Mucosa of rectum (tissue), 2 donors: ENCODE measurements around the gene TSC2.
A peak's percentile ranks its signal among the peaks of the same experiment; 100 is the strongest.
"Not testable (repeated sequence)": the region's sequence is repeated elsewhere in the genome, so short reads cannot be mapped to it uniquely, and the experiment has no call there.

Source experiments
- H3K27ac ChIP-seq, 2 donors: one replicate each; pipeline ENCODE4 v1.7.0; 2013; ENCODE audit warnings: inconsistent platforms in 2 of 2, low read depth in 2 of 2, low read length in 2 of 2
- H3K27me3 ChIP-seq, 2 donors: one replicate each; pipeline ENCODE4 v1.7.0; 2013; ENCODE audit warnings: low read length in 2 of 2; ENCODE audit not compliant: control insufficient read depth in 2 of 2, insufficient read depth in 2 of 2
- H3K36me3 ChIP-seq, 2 donors: one replicate each; pipeline ENCODE4 v1.7.0; 2013; ENCODE audit warnings: low read length in 2 of 2; ENCODE audit not compliant: control insufficient read depth in 2 of 2, insufficient read depth in 2 of 2
- H3K4me1 ChIP-seq, 2 donors: one replicate each; pipeline ENCODE4 v1.7.0; 2013; ENCODE audit warnings: low read length in 2 of 2, mild to moderate bottlenecking in 1 of 2; ENCODE audit not compliant: control insufficient read depth in 2 of 2, insufficient read depth in 2 of 2
- H3K4me3 ChIP-seq, 2 donors: one replicate each; pipeline ENCODE4 v1.7.0; 2013; ENCODE audit warnings: low read length in 2 of 2
- H3K9ac ChIP-seq, 2 donors: one replicate each; pipeline ENCODE4 v1.7.0; 2013; ENCODE audit warnings: low read length in 2 of 2, low read depth in 1 of 2, mild to moderate bottlenecking in 1 of 2
- H3K9me3 ChIP-seq, 2 donors: one replicate each; pipeline ENCODE4 v1.7.0; 2013; ENCODE audit warnings: low read length in 2 of 2; ENCODE audit not compliant: control insufficient read depth in 2 of 2
- donor health status: healthy.
- donor health status: Normal muscosa, but diverticular disease.

Gene TSC2

GRCh38 chr16:2117960-2118722 lies 70.4 kb downstream of the TSC2 start:
- not testable (repeated sequence) for H3K9me3 ChIP-seq, H3K9ac ChIP-seq, H3K36me3 ChIP-seq, H3K27me3 ChIP-seq, H3K4me3 ChIP-seq, H3K4me1 ChIP-seq, H3K27ac ChIP-seq

- not testable (repeated sequence) for H3K36me3 ChIP-seq, H3K9ac ChIP-seq, H3K9me3 ChIP-seq, H3K27me3 ChIP-seq, H3K4me3 ChIP-seq
- Histone ChIP-seq H3K27ac (peak overlapping the region in 1 of 2 donors; percentile 23), H3K4me1 (peaks cover 3 to 14% of the 10 kb centered on the region in 2 donors)
Measured at GRCh38 chr16:2121325-2121724, 73.5 kb downstream of the TSC2 start.

- H3K36me3 ChIP-seq: no peaks in the 10 kb centered on the region
- H3K9ac ChIP-seq: no peak overlapping the region
- H3K27me3 ChIP-seq: no peaks in the 10 kb centered on the region
- H3K9me3 ChIP-seq: no peaks in the 10 kb centered on the region
- H3K4me1 ChIP-seq: peaks cover 5 to 19% of the 10 kb centered on the region in 2 donors
- H3K4me3 ChIP-seq: no peak overlapping the region
- peak overlapping the region in 1 of 2 donors; percentile 23 for H3K27ac ChIP-seq
Measured at GRCh38 chr16:2121853-2122252, 74.1 kb downstream of the TSC2 start.

- Histone ChIP-seq H3K27me3 (no peaks in the 10 kb centered on the region), H3K36me3 (no peaks in the 10 kb centered on the region), H3K9ac (no peak overlapping the region), H3K9me3 (no peaks in the 10 kb centered on the region), H3K4me1 (peaks cover 11 to 21% of the 10 kb centered on the region in 2 donors), H3K4me3 (no peak overlapping the region), H3K27ac (peak overlapping the region in 1 of 2 donors; percentile 11)
Measured at GRCh38 chr16:2122429-2122828, 74.6 kb downstream of the TSC2 start.

- H3K4me3 ChIP-seq, H3K9me3 ChIP-seq, H3K27me3 ChIP-seq, H3K9ac ChIP-seq, H3K36me3 ChIP-seq: not testable (repeated sequence)
- peak overlapping the region in 1 of 2 donors; percentile 4 for H3K27ac ChIP-seq
- peaks cover 11 to 23% of the 10 kb centered on the region in 2 donors for H3K4me1 ChIP-seq
Measured at GRCh38 chr16:2122934-2123683, 75.3 kb downstream of the TSC2 start.

- H3K4me3 ChIP-seq, H3K9me3 ChIP-seq, H3K36me3 ChIP-seq, H3K27me3 ChIP-seq: not testable (repeated sequence)
- peak overlapping the region; percentile 82 to 84 for H3K27ac ChIP-seq
- H3K9ac ChIP-seq: peak overlapping the region in 1 of 2 donors; percentile 54
- H3K4me1 ChIP-seq: peaks cover 15 to 28% of the 10 kb centered on the region in 2 donors
Measured at GRCh38 chr16:2123706-2124376, 76.1 kb downstream of the TSC2 start.

GRCh38 chr16:2124377-2124693 lies 76.5 kb downstream of the TSC2 start:
- Histone ChIP-seq H3K4me1 (peaks cover 15 to 28% of the 10 kb centered on the region in 2 donors), H3K27ac (peak overlapping the region; percentile 82 to 84), H3K9ac (peak overlapping the region in 1 of 2 donors; percentile 54)
- not testable (repeated sequence) for H3K36me3 ChIP-seq, H3K4me3 ChIP-seq, H3K27me3 ChIP-seq, H3K9me3 ChIP-seq

GRCh38 chr16:2124694-2125444 lies 77.1 kb downstream of the TSC2 start:
- Histone ChIP-seq H3K27ac (peak overlapping the region; percentile 82 to 84), H3K4me1 (peaks cover 15 to 28% of the 10 kb centered on the region in 2 donors), H3K9ac (peak overlapping the region in 1 of 2 donors; percentile 54)
- not testable (repeated sequence) for H3K4me3 ChIP-seq, H3K27me3 ChIP-seq, H3K36me3 ChIP-seq, H3K9me3 ChIP-seq

- not testable (repeated sequence) for H3K4me3 ChIP-seq, H3K9me3 ChIP-seq, H3K9ac ChIP-seq, H3K27me3 ChIP-seq, H3K36me3 ChIP-seq
- peak overlapping the region; percentile 82 to 84 for H3K27ac ChIP-seq
- H3K4me1 ChIP-seq: peaks cover 15 to 28% of the 10 kb centered on the region in 2 donors
Measured at GRCh38 chr16:2125609-2126008, 77.8 kb downstream of the TSC2 start.
